ENCODE results near the gene FAAP100. TPM values are rescaled to one million over a fixed set of nuclear protein-coding genes. Genes with fewer than 3 reads are reported as not detected.

FAAP100 gene
- total RNA-seq, 6 experiments from 2014 or later: 13.1 to 17.1 (median 15.2) TPM

- 100% methylated on average over 2 of the region's 8 CpGs for WGBS (ENCODE audit: insufficient coverage, low coverage, low lambda C conversion rate, missing lambda C conversion rate)
- no peak overlapping the region for H3K27ac ChIP-seq
These were observed 29.6 kb upstream of the FAAP100 start for GRCh38 chr17:81581758-81582157.

GRCh38 chr17:81580481-81580880 is 28.3 kb upstream of the FAAP100 start:
- intact Hi-C loops (cut with DNase I): no loop called here
- DNase-seq: no peak
- WGBS (ENCODE audit: insufficient coverage, low coverage, low lambda C conversion rate, missing lambda C conversion rate): 100% methylated on average over 4 of the region's 6 CpGs
- Histone ChIP-seq H3K9me3 (no peaks in the 10 kb centered on the region), H3K4me3 (no peak overlapping the region), H3K27ac (no peak overlapping the region), H3K27me3 (no peaks in the 10 kb centered on the region), H3K36me3 (peaks cover 4 to 54% (median 18%) of the 10 kb centered on the region in 4 donors), H3K4me1 (peaks cover 0 to 30% (median 13%) of the 10 kb centered on the region in 4 donors)
- TF ChIP-seq POLR2A (IDR thresholded peaks at IDR 0.05): no peak
- TF ChIP-seq CTCF (IDR thresholded peaks at IDR 0.05): no peak
- no peak for ATAC-seq

More at GRCh38 chr17:81581758-81582157, 29.6 kb upstream of the FAAP100 start:
- TF ChIP-seq CTCF (IDR thresholded peaks at IDR 0.05) (no peak), POLR2A (IDR thresholded peaks at IDR 0.05) (no peak)
- DNase-seq (no peak), ATAC-seq (no peak)
- H3K4me3 ChIP-seq: no peak overlapping the region
- H3K9me3 ChIP-seq: no peaks in the 10 kb centered on the region
- H3K36me3 ChIP-seq: peaks cover 4 to 61% (median 20%) of the 10 kb centered on the region in 4 donors
- H3K4me1 ChIP-seq: peaks cover 0 to 21% (median 9%) of the 10 kb centered on the region in 4 donors
- intact Hi-C loops (cut with DNase I): no loop called here
- no peaks in the 10 kb centered on the region for H3K27me3 ChIP-seq

- Histone ChIP-seq H3K27me3 (no peaks in the 10 kb centered on the region), H3K4me3 (no peak overlapping the region), H3K9me3 (no peaks in the 10 kb centered on the region), H3K36me3 (peaks cover 4 to 53% (median 18%) of the 10 kb centered on the region in 4 donors), H3K27ac (no peak overlapping the region), H3K4me1 (peaks cover 0 to 30% (median 12%) of the 10 kb centered on the region in 4 donors)
- 93% methylated on average over 4 of the region's 10 CpGs for WGBS (ENCODE audit: insufficient coverage, low coverage, low lambda C conversion rate, missing lambda C conversion rate)
- DNase-seq (no peak), ATAC-seq (no peak)
- intact Hi-C loops (cut with DNase I): no loop called here
- TF ChIP-seq CTCF (IDR thresholded peaks at IDR 0.05) (no peak), POLR2A (IDR thresholded peaks at IDR 0.05) (no peak)
These were observed 27.7 kb upstream of the FAAP100 start for GRCh38 chr17:81579821-81580321.

GRCh38 chr17:81579298-81579697 is 27.1 kb upstream of the FAAP100 start:
- Histone ChIP-seq H3K27ac (no peak overlapping the region), H3K27me3 (no peaks in the 10 kb centered on the region), H3K36me3 (peaks cover 1 to 52% (median 18%) of the 10 kb centered on the region in 4 donors), H3K4me1 (peaks cover 0 to 26% (median 9%) of the 10 kb centered on the region in 4 donors), H3K4me3 (no peak overlapping the region), H3K9me3 (no peaks in the 10 kb centered on the region)
- ATAC-seq (no peak), DNase-seq (no peak)
- intact Hi-C loops (cut with DNase I): no loop called here
- 94% methylated on average over 3 of the region's 6 CpGs for WGBS (ENCODE audit: insufficient coverage, low coverage, low lambda C conversion rate, missing lambda C conversion rate)
- no peak for TF ChIP-seq CTCF (IDR thresholded peaks at IDR 0.05)
- TF ChIP-seq POLR2A (IDR thresholded peaks at IDR 0.05): no peak

Data from right lobe of liver (tissue), 6 donors.